Ecto neural progenitor cell (in vitro differentiated cells): ENCODE measurements around the gene HOXA5.

ENCODE experiments used
- DNase-seq: peaks from one replicate; pipeline ENCODE4 v3.0.0-alpha.2; 2018; ENCODE audit warnings: low spot score

HOXA5 gene

DNA sequence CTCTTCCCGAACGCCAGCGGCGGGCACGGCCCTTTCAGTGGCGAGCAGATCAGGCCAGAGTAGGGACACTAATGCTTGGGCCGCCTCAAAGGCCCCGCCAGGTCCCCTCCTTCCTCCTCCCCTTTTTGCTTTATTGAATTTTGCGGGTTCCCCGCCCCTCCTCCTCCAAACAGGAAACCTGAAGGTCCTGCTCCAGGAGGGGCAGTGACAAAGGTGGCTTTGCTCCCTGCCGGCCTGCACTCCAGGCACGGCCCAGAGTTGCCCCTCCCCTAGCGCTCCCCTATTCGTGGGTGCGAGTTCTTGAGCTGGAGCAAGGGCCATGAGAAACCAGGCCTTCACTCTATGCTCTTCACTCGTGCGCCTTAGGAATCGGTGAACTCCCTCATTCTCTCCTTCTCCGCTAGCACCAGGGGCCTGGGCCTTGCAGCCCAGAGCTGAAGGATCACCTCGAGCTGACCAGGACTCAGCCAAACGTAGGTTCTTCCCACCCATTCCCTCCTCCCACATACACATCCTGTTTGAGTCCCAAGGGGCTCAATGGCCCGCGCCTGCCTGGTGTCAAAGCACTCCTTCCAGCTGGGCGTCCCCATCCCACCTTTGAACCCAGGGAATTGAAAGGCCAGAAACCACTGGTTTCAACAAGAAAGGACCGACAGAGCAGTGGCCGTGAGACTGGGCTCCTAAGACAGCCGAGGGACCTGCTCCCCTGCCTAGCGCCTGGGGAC, 4.7 kb upstream of the HOXA5 start:
- peak; percentile 41 for DNase-seq

- peak; percentile 51 for DNase-seq
Observed at GRCh38 chr7:27147199-27148030, 3.9 kb upstream of the HOXA5 start, which contains the start of gene HOXA6. TSS of gene HOXA6 (minus strand) at chr7:27147774. CDS start at chr7:27147749, 25 bp downstream.

GRCh38 chr7:27146491-27147198, 3.2 kb upstream of the HOXA5 start:
- peak; percentile 36 for DNase-seq

DNA sequence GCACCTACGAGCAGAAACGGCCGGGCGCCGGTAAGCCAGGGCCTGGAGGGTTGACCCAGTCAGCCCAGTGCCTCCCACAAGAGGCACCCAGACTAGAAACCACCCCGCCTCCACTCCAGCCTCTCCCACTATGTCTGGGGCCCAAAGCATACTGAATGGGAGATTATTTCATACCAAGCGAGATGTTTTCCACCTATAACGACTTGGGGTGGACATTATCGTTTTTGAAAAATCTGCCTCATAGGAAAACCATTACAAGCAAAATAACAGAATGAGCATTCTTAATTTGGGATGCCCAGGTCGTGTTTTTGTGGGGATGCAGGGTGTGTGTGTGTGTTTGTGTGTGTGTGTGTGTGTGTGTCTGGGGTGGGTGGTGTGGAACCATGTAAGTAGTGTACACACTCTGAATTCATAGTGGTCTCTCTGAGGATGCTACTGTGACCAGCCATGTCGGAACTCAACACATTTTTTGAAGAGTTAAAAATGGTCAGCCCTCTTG, 2.5 kb upstream of the HOXA5 start:
- DNase-seq = no peak

GRCh38 chr7:27145165-27145913, 1.9 kb upstream of the HOXA5 start:
- peak; percentile 41 for DNase-seq

DNA sequence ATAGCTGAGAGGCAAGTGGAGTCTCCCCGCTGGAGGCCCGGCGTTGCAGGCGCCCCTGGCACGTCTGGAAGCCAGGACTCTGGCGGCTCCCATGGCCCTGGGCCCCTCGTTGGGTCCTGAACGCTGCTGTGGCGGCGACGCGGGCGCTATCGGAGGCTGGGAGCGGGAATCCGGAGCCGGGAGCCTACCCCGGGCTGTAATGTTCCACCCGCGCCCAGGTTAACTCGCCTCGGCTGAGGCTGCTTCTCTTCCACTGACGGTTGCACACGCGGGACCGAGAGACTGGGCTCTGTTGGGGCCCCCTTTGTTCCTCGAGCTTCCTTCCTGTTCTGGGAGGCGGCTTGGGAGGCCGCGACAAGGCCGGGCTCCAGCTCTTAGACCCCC, 1.3 kb upstream of the HOXA5 start:
- DNase-seq = peak; percentile 52

GRCh38 chr7:27143950-27144780, 684 bp upstream of the HOXA5 start:
- peak; percentile 46 for DNase-seq

DNA sequence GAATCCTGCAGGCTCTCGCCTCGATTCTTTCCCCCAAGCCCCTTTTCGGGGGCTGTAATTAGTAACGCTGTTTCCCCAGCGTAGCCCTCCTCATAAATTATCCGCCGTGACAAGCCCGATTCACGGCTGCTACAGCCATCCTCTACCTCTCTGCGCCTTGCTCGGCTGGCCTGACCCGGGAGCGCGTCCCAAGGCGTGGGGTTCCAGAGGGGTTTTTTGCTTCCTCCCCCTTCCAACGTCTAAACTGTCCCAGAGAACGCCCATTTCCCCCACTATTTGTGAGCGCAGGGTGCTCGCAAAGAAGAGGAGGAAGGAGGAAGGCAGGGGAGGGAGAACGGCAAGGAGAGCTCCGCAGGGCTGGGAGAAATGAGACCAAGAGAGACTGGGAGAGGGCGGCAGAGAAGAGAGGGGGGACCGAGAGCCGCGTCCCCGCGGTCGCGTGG, 880 bp downstream of the HOXA5 start:
- no peak for DNase-seq

DNA sequence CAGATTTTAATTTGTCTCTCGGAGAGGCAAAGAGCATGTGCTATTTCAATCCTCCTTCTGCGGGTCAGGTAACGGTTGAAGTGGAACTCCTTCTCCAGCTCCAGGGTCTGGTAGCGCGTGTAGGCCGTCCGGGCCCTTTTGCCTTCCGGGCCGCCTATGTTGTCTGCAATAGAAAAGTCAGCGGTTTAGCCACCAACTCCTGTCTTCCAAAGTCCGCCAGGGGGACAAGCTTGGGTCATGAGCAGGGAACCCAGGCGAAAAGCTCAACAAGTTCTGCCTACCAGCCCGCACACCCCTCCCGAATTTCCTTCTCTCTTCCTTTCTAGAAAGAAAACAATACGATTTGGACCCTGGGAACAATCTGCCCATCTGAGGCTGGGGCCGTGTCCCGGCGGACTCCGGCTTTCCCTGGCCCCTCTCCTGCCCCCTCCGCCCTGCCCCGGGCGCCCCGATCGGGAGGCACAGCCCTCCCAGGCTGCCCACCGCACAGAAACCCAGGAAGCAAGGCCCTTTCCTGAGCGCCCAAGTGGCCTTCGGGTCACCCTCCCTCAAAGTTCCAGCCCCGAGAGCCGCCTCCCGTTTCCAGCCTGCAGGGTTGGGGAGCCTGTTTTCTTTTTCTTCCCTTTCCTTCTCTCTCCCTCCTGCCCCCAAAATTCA, 1.4 kb downstream of the HOXA5 start:
- peak; percentile 52 for DNase-seq

- DNase-seq = peak; percentile 24
Observed at GRCh38 chr7:27141137-27141922, 2.2 kb downstream of the HOXA5 start.

DNA sequence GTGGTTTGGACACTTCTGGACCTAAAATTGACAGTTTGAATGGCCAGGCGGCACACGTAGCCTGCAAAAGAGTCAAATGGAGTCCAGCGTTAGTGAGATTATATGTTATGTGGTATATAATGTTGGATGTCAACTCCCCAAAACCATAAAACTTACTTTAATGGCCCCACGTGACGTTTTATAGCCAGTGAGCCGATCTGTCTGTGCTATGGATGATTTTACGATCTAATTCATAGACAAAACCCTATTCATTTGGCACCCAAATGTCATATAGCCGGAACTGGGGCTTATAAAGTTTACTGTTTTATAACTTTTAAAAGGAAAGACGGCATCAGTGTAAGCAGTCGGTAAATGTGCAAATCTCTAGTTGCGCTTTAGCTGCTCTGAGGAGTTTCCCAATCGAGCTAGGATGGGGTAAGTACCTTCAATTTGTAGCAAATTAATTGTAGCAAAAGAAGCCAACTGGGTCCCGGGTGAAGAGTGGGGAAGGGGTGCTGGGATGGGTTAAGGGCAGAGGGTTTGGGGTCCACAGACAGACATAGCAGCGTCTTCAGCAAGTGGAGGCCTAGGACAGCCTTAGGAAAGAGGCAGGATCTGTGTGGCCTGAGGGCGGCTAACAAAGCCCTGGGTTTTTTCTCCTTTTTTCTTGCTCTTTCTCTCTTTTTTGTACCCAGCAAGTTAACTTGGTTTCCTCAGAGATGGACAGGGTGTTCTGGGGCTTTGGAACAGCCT, 3.2 kb downstream of the HOXA5 start:
- peak; percentile 44 for DNase-seq

DNA sequence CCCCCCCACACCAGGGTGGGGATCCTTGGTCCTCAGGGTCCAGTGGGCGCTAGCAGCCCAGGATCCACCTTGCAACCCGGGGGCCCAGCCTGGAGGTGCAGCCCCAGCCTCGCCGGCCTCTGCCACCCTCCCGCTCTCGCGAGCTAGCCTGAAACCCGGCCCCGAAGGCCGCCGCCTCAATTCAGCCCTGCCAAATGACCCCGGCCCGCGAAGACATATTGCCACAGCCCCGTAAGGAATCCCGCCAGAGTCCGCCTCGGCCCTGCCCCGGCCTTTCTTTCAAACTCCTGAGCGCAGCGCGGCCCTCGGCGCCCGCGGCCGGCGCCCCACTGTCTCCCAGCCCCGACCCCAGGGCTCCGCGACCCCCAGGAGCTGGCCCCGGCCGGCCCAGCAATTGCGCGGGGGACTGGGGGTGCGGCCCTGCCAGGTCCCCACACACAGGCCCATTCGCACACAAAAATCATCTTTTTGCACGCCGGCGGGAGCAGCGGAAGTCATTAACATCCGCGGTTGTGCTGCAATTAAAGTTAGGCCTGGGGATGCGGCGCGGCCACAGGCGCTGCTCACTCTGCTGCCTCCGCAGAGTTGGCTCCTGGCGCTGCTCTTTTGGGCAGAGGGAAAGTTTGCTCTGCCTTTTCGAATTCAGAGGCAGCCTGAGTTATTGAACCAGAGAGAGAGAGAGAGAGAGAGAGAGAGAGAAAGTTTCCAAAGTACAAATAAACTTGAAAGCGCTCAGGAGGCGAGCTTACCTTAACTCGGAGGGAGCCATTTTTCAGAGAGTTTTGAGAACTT, 4.0 kb downstream of the HOXA5 start:
- DNase-seq = peak; percentile 57

GRCh38 chr7:27138985-27139333, 4.5 kb downstream of the HOXA5 start:
- DNase-seq = no peak

DNA sequence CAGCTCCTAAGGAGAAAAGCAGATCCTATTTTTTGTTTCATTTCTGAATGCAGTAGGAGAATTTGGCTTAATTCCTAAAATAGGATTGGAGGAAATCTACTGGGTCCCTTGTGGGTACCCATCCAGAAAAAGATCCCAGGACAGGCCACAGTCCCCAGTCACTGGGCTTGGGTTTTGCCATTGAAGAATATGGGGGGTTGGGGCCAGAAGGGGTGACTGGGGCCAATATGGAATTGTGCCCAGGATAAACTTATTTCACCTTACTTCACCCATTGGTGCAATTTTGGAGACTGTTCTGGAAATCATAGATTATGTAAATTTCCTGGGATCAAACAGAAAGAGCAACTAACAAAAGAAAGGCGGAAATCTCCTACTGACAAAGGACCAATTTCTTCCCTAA, 5.0 kb downstream of the HOXA5 start:
- no peak for DNase-seq

- no peak for DNase-seq
Observed at GRCh38 chr7:27137640-27138315, 5.7 kb downstream of the HOXA5 start.

GRCh38 chr7:27134392-27134791, 9.1 kb downstream of the HOXA5 start:
- DNase-seq = no peak
